BJ (cell line): ENCODE measurements around the gene KCTD13. TPM values are rescaled to one million over a fixed set of nuclear protein-coding genes. Genes with fewer than 3 reads are reported as not detected.
"Not testable (repeated sequence)": the region's sequence is repeated elsewhere in the genome, so short reads cannot be mapped to it uniquely, and the experiment has no call there.

Source experiments
- CTCF ChIA-PET: fragments of 350-600 bp; formaldehyde crosslinking; extraction: SDS; loops from one replicate; lab custom pipeline; 2021; ENCODE audit warnings: antibody characterized with exemption, inconsistent platforms; lab: Yijun Ruan, JAX
- POLR2A ChIA-PET: fragments of 300-600 bp; sonication (Branson Sonifier 250); formaldehyde crosslinking; extraction: SDS; loops from one replicate; lab custom pipeline; 2021; ENCODE audit warnings: antibody characterized with exemption; lab: Charles Lee
- DNase-seq: peaks from one replicate; pipeline ENCODE4 v3.0.0-alpha.2; 2011; ENCODE audit warnings: low read depth
- H3K27me3 ChIP-seq: 2 replicates; pipeline ENCODE4 v1.6.0; 2011; ENCODE audit warnings: low read length; ENCODE audit not compliant: control insufficient read depth, insufficient read depth
- H3K36me3 ChIP-seq: 2 replicates; pipeline ENCODE4 v1.5.1; 2011; ENCODE audit warnings: low read length; ENCODE audit not compliant: control insufficient read depth, insufficient read depth
- H3K4me3 ChIP-seq: 2 replicates; pipeline ENCODE4 v1.5.1; 2011; ENCODE audit warnings: low read depth, mild to moderate bottlenecking, control low read depth, low read length
- polyA plus RNA-seq: library from polyadenylated mRNA; depleted of rRNA; stranded (reverse); fragments of >200 nt; gene quantifications from 2 replicates; pipeline ENCODE4 v1.2.3, GENCODE V29; 2011
- TF ChIP-seq, protein P1 (sequence below): IDR thresholded peaks from 2 replicates; pipeline ENCODE4 v1.5.1; 2011; ENCODE audit warnings: low read depth, mild to moderate bottlenecking, control low read depth, inconsistent platforms, low read length, moderate library complexity; ENCODE audit not compliant: insufficient read depth

The KCTD13 gene
- polyA plus RNA-seq, 1 experiment: 12.3 TPM

DNA sequence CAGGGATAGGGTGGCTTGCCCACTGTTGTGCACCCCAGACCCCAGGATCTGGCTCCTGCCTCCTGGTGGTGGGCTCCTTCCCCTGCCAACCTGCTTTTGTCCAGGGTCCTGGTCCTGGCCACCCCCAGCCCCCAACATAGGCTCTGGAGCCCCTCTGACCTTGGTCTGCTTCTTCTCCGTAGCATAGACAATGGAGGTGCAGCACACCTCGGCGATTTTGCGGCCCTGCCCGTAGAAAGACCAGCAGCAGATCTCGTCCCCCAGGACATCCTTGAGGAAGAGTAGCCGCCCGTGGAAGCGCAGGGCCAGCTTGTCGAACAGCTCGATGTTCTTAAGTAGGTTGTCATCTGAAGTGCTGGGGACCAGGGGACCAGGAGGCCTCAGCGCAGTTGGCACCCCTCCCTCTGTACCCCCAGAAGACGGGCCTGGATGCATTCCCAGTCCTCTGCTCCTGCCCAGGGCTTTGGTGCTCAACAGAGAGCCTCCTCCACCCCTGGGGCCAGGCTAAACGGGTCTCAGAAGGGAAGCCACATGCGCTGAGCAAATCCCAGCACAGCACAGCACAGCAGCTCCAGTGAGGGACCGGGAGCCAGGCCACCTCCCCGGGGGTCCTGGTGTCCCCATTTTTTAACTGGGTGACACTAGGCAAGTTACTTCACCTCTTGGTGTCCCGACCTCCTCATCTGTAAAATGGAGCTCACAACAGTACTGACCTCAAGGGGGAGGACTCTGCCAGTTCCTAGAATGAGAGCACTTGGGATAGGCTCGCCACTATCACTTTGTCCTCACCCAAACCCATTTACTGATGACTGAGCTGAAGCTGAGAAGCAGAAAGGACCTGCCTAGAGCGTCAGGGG, 15.0 kb downstream of the KCTD13 start:
- CTCF ChIA-PET: interaction anchor here (0.6 kb wide), 2 partner anchors 24 to 202 kb away, joined by 3 to 4 read pairs; no protein-coding TSS in a partner anchor
- no peaks in the 10 kb centered on the region for H3K27me3 ChIP-seq
- no peak overlapping the region for H3K4me3 ChIP-seq
- no peak for DNase-seq
- TF ChIP-seq, protein P1, sequence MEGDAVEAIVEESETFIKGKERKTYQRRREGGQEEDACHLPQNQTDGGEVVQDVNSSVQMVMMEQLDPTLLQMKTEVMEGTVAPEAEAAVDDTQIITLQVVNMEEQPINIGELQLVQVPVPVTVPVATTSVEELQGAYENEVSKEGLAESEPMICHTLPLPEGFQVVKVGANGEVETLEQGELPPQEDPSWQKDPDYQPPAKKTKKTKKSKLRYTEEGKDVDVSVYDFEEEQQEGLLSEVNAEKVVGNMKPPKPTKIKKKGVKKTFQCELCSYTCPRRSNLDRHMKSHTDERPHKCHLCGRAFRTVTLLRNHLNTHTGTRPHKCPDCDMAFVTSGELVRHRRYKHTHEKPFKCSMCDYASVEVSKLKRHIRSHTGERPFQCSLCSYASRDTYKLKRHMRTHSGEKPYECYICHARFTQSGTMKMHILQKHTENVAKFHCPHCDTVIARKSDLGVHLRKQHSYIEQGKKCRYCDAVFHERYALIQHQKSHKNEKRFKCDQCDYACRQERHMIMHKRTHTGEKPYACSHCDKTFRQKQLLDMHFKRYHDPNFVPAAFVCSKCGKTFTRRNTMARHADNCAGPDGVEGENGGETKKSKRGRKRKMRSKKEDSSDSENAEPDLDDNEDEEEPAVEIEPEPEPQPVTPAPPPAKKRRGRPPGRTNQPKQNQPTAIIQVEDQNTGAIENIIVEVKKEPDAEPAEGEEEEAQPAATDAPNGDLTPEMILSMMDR: no peak
- POLR2A ChIA-PET: no interaction called here
- peaks cover 1% of the 10 kb centered on the region; the same call in 1 of the 2 replicates for H3K36me3 ChIP-seq

DNA sequence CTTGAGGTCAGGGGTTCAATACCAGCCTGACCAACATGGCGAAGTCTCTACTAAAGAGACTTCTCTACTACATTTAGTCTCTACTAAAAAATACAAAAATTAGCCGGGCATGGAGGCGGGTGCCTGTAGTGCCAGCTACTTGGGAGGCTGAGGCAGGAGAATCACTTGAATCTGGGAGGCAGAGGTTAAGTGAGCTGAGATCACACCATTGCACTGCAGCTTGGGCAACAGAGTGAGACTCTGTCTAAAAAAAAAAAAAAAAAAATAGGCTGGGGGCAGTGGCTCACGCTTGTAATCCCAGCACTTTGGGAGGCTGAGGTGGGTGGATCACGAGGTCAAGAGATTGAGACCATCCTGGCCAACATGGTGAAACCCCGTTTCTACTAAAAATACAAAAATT, 16.2 kb downstream of the KCTD13 start:
- H3K27me3 ChIP-seq, H3K36me3 ChIP-seq, DNase-seq, POLR2A ChIA-PET, H3K4me3 ChIP-seq: not testable (repeated sequence)
- CTCF ChIA-PET: interaction anchor here (1.2 to 2.4 kb wide), 3 partner anchors 10 to 62 kb away, joined by 3 to 9 read pairs (median 4); partner anchors contain the start of genes ASPHD1 and SEZ6L2

DNA sequence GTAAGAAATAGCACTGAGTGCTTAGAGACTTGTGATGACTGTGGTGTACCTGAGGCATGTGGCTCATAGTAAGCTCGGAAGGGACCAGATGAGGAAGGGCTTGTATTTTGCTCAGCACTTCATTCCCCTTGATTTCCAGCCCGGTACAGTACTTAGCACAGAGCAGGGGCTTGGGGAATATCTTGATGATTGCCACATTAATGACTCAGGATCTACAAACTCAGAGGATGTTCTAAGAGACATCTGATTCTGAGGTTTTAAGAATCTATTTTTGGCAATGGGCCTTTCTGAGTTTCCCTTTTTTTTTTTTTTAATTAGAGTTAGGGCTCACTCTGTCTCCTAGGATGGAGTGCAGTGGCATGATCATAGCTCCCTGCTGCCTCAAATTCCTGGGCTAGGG, 16.6 kb downstream of the KCTD13 start:
- ChIA-PET CTCF (interaction anchor here (0.6 to 2.4 kb wide), 4 partner anchors 10 to 61 kb away, joined by 3 to 9 read pairs (median 6); partner anchors contain the start of genes ASPHD1 and SEZ6L2), POLR2A (interaction anchor here (0.6 kb wide), 1 partner anchor 17 kb away, joined by 15 read pairs; no protein-coding TSS in a partner anchor)
- no peaks in the 10 kb centered on the region for H3K27me3 ChIP-seq
- peaks cover 2% of the 10 kb centered on the region; the same call in 1 of the 2 replicates for H3K36me3 ChIP-seq
- H3K4me3 ChIP-seq: no peak overlapping the region
- TF ChIP-seq, protein P1: no peak
- no peak for DNase-seq

DNA sequence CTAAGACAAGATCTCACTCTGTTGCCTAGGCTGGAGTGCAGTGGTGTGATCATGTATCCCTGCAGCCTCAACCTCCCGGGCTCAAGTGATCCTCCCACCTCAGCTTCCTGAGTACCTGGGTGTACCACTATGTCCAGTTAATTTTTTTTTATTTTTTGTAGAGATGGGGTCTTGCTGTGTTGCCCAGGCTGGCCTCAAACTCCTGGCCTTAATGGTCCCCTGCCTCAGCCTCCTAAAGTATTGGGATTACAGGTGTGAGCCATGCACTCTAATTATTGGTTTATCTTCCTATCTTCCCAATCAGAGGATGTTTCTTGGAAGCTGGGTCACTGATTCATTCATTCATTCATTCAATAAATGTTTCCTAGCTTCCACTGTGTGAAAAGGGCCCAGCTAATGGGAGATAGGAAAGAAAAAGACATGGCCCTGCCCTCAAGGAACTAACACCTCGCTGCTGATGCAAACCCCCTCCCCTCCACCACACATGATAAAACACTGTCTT, 17.3 kb downstream of the KCTD13 start:
- peaks cover 1% of the 10 kb centered on the region; the same call in 1 of the 2 replicates for H3K36me3 ChIP-seq
- TF ChIP-seq, protein P1: no peak
- CTCF ChIA-PET: interaction anchor here (0.6 to 2.4 kb wide), 5 partner anchors 9 to 61 kb away, joined by 3 to 9 read pairs (median 4); partner anchors contain the start of genes ASPHD1 and SEZ6L2
- no peak for DNase-seq
- POLR2A ChIA-PET: interaction anchor here (0.5 kb wide), 1 partner anchor 208 kb away, joined by 11 read pairs; no protein-coding TSS in a partner anchor
- H3K4me3 ChIP-seq: no peak overlapping the region
- no peaks in the 10 kb centered on the region for H3K27me3 ChIP-seq

DNA sequence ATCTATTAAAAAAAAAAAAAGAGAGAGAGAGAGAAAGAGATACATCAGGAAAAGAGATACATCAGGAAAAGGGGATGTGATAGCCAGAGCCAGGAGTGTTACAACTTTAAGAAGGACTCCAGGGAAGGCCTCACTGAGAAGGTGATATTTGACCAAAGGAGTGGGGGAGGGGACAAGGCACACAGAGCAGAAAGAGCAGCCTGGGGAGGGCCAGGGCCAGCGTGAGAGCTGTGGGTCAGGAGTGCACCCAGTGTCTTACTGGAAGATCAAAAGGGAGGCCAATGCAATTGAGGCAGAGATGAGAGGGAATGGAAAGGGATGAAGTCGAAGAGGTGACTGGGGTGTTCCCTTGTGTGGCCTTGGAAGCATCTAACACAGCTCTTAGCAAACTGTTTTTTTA, 18.1 kb downstream of the KCTD13 start:
- ChIA-PET CTCF (interaction anchor here (1.1 to 2.4 kb wide), 2 partner anchors 8 to 10 kb away, joined by 3 to 9 read pairs; partner anchors contain the start of genes ASPHD1 and SEZ6L2), POLR2A (no interaction called here)
- peaks cover 1% of the 10 kb centered on the region; the same call in 1 of the 2 replicates for H3K36me3 ChIP-seq
- H3K4me3 ChIP-seq: no peak overlapping the region
- no peaks in the 10 kb centered on the region for H3K27me3 ChIP-seq
- TF ChIP-seq, protein P1: no peak
- DNase-seq: no peak
